T-helper 1 cell treated with Interleukin-12 subunit alpha and Interleukin-12 subunit beta and Interleukin-4 antibody, amounts not matched to agents 30 ng/mL and 1 ng/mL, for 36 hours (primary cell): Measurements from ENCODE around the gene RTP4. TPM values are rescaled to one million over a fixed set of nuclear protein-coding genes. Genes with fewer than 3 reads are reported as not detected.

Experiments used
- intact Hi-C: fragments of 100-400 bp; cut with micrococcal nuclease; formaldehyde crosslinking; loops from one replicate; pipeline ENCODE4 v1.15.1; 2024
- total RNA-seq: library from RNA; stranded (reverse); gene quantifications from 2 replicates; pipeline ENCODE4 v1.2.3, GENCODE V29; 2022

RTP4 gene
- total RNA-seq: 21.3 and 21.6 TPM in 2 replicates

- intact Hi-C loops: loop anchor here (1.0 to 10.0 kb wide), 15 partner anchors 49 to 1956 kb away; partner anchors contain the start of genes DNAJB11, EIF4A2, ETV5 and LPP
These were observed at the start of gene RTP4 for GRCh38 chr3:187368251-187369088. TSS of gene RTP4 (plus strand) at chr3:187368385. CDS start at chr3:187368442, 57 bp downstream.

GRCh38 chr3:187318819-187319616 lies 49.2 kb upstream of the RTP4 start:
- intact Hi-C loops: loop anchor here (1.0 to 5.0 kb wide), 8 partner anchors 49 to 1829 kb away; partner anchors contain the start of gene RTP4

- intact Hi-C loops: loop anchor here (1.0 to 5.0 kb wide), 8 partner anchors 48 to 1828 kb away; partner anchors contain the start of gene RTP4
These were observed 48.4 kb upstream of the RTP4 start for GRCh38 chr3:187319699-187320302.

GRCh38 chr3:187321766-187322165 lies 46.4 kb upstream of the RTP4 start:
- intact Hi-C loops: no loop called here

GRCh38 chr3:187322291-187322690 lies 45.9 kb upstream of the RTP4 start:
- intact Hi-C loops: no loop called here

GRCh38 chr3:187323091-187323490 lies 45.1 kb upstream of the RTP4 start:
- intact Hi-C loops: no loop called here

GRCh38 chr3:187325632-187326031 lies 42.6 kb upstream of the RTP4 start:
- intact Hi-C loops: no loop called here

- intact Hi-C loops: no loop called here
These were observed 40.3 kb upstream of the RTP4 start for GRCh38 chr3:187327845-187328244.

GRCh38 chr3:187328691-187329090 lies 39.5 kb upstream of the RTP4 start:
- intact Hi-C loops: no loop called here

- intact Hi-C loops: no loop called here
These were observed 33.3 kb upstream of the RTP4 start for GRCh38 chr3:187334904-187335303.

- intact Hi-C loops: no loop called here
These were observed 31.9 kb upstream of the RTP4 start for GRCh38 chr3:187336322-187336721.

- intact Hi-C loops: no loop called here
These were observed 27.6 kb upstream of the RTP4 start for GRCh38 chr3:187340578-187340977.

- intact Hi-C loops: no loop called here
These were observed 25.9 kb upstream of the RTP4 start for GRCh38 chr3:187342255-187342654.

- intact Hi-C loops: no loop called here
These were observed 24.5 kb upstream of the RTP4 start for GRCh38 chr3:187343670-187344069.

- intact Hi-C loops: no loop called here
These were observed 15.3 kb upstream of the RTP4 start for GRCh38 chr3:187352581-187353575.

- intact Hi-C loops: no loop called here
These were observed 10.1 kb upstream of the RTP4 start for GRCh38 chr3:187358068-187358467.

- intact Hi-C loops: loop anchor here (10.0 kb wide), 3 partner anchors 335 to 1425 kb away; partner anchors contain the start of genes LPP and TRA2B
These were observed 8.2 kb upstream of the RTP4 start for GRCh38 chr3:187359798-187360486.

GRCh38 chr3:187360596-187360995 lies 7.6 kb upstream of the RTP4 start:
- intact Hi-C loops: loop anchor here (10.0 kb wide), 3 partner anchors 336 to 1426 kb away; partner anchors contain the start of genes LPP and TRA2B

- intact Hi-C loops: loop anchor here (10.0 kb wide), 3 partner anchors 337 to 1427 kb away; partner anchors contain the start of genes LPP and TRA2B
These were observed 6.3 kb upstream of the RTP4 start for GRCh38 chr3:187361835-187362234.
